ENCODE results near the gene CD22. TPM values are rescaled to one million over a fixed set of nuclear protein-coding genes. Genes with fewer than 3 reads are reported as not detected.
A peak's percentile ranks its signal among the peaks of the same experiment; 100 is the strongest.
"Not testable (repeated sequence)": the region's sequence is repeated elsewhere in the genome, so short reads cannot be mapped to it uniquely, and the experiment has no call there.

The CD22 gene
- total and polyA plus RNA-seq, 7 experiments from 2014 or later, result 0.70 to 23.9 (median 1.5) TPM

GRCh38 chr19:35285465-35285864 lies 43.5 kb upstream of the CD22 start:
- H3K36me3 Mint-ChIP-seq; H3K4me1 Mint-ChIP-seq; H3K4me1 ChIP-seq (ENCODE audit: control insufficient read depth in 2 of 2, insufficient read depth in 2 of 2, low read length in 2 of 2); ATAC-seq; H3K27ac ChIP-seq (ENCODE audit: low read depth, low read length); H3K27me3 ChIP-seq (ENCODE audit: control insufficient read depth in 2 of 2, insufficient read depth in 2 of 2, low read length in 2 of 2); H3K9me3 Mint-ChIP-seq; H3K4me3 ChIP-seq (ENCODE audit: low read length); H3K36me3 ChIP-seq (ENCODE audit: control insufficient read depth in 2 of 3, insufficient read depth in 3 of 3, low read length in 3 of 3); CTCF ChIA-PET; DNase-seq; H3K9me3 ChIP-seq (ENCODE audit: control insufficient read depth in 2 of 3, low read length in 3 of 3); H3K4me3 Mint-ChIP-seq; H3K27ac Mint-ChIP-seq; intact Hi-C loops (cut with micrococcal nuclease): not testable (repeated sequence)
- POLR2A ChIA-PET, result interaction anchor here (0.7 kb wide), 1 partner anchor 1198 kb away, joined by 5 read pairs; no protein-coding TSS in a partner anchor
- H3K27me3 Mint-ChIP-seq, result peaks cover 5 to 24% (median 18%) of the 10 kb centered on the region in 5 donors

DNA sequence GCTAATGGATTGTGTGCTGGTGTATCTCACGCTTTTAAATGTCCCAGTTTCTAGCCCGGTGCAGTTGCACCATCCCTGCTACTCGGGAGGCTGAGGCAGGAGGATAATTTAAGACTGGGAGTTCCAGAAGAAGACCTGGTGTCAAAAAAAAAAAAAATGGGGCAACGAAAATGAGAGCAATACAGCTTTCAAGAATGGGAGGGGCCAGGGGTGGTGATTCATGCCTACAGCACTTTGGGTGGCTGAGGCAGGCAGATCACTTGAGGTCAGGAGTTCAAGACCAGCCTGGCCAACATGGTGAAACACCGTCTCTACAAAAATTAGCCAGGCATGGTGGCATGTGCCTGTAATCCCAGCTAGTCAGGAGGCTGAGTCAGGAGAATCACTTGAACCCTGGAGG lies 42.9 kb upstream of the CD22 start:
- H3K27ac ChIP-seq (ENCODE audit: low read depth, low read length); H3K27ac Mint-ChIP-seq; POLR2A ChIA-PET; H3K4me3 Mint-ChIP-seq; intact Hi-C loops (cut with micrococcal nuclease); H3K27me3 ChIP-seq (ENCODE audit: control insufficient read depth in 2 of 2, insufficient read depth in 2 of 2, low read length in 2 of 2); H3K36me3 Mint-ChIP-seq; DNase-seq; CTCF ChIA-PET; H3K4me3 ChIP-seq (ENCODE audit: low read length); H3K36me3 ChIP-seq (ENCODE audit: control insufficient read depth in 2 of 3, insufficient read depth in 3 of 3, low read length in 3 of 3); H3K9me3 Mint-ChIP-seq; H3K4me1 ChIP-seq (ENCODE audit: control insufficient read depth in 2 of 2, insufficient read depth in 2 of 2, low read length in 2 of 2); H3K4me1 Mint-ChIP-seq; H3K9me3 ChIP-seq (ENCODE audit: control insufficient read depth in 2 of 3, low read length in 3 of 3); ATAC-seq: not testable (repeated sequence)
- peaks cover 5 to 23% (median 18%) of the 10 kb centered on the region in 5 donors for H3K27me3 Mint-ChIP-seq

- Mint-ChIP-seq H3K27ac (no peak overlapping the region), H3K36me3 (no peaks in the 10 kb centered on the region), H3K4me3 (no peak overlapping the region), H3K9me3 (no peaks in the 10 kb centered on the region), H3K27me3 (peaks cover 5 to 20% (median 16%) of the 10 kb centered on the region in 5 donors), H3K4me1 (no peaks in the 10 kb centered on the region)
- DNase-seq (no peak), ATAC-seq (no peak)
- CTCF ChIA-PET, result no interaction called here
- H3K9me3 ChIP-seq (ENCODE audit: control insufficient read depth in 2 of 3, low read length in 3 of 3), result no peaks in the 10 kb centered on the region
- no peaks in the 10 kb centered on the region for H3K36me3 ChIP-seq (ENCODE audit: control insufficient read depth in 2 of 3, insufficient read depth in 3 of 3, low read length in 3 of 3)
- POLR2A ChIA-PET, result interaction anchor here (0.7 kb wide), 1 partner anchor 9 kb away, joined by 3 read pairs; no protein-coding TSS in a partner anchor
- H3K27ac ChIP-seq (ENCODE audit: low read depth, low read length), result no peak overlapping the region
- no peak overlapping the region for H3K4me3 ChIP-seq (ENCODE audit: low read length)
- no peaks in the 10 kb centered on the region for H3K27me3 ChIP-seq (ENCODE audit: control insufficient read depth in 2 of 2, insufficient read depth in 2 of 2, low read length in 2 of 2)
- intact Hi-C loops (cut with micrococcal nuclease), result no loop called here
- no peaks in the 10 kb centered on the region for H3K4me1 ChIP-seq (ENCODE audit: control insufficient read depth in 2 of 2, insufficient read depth in 2 of 2, low read length in 2 of 2)
Measured at GRCh38 chr19:35287713-35288112, 41.3 kb upstream of the CD22 start.

DNA sequence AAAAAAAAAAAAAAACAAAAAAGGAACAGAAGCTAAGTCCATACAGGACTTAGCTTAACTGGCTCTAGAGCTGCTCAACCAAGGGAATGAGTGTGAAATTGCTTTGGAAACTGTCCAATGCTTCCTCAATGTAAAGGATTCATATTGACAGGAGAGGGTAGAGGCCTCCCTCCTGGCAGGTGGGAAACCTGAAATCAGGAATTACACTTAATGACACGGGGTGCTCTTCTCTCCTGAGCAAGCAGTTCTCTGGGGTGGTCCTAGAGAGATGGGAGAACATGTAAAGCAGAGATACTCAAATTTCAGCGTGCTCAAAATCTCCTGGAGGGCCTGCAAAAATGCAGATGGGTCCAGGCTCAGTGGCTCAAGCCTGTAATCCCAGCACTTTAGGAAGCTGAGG lies 40.7 kb upstream of the CD22 start:
- CTCF ChIA-PET, result no interaction called here
- H3K4me3 ChIP-seq (ENCODE audit: low read length), result no peak overlapping the region

DNA sequence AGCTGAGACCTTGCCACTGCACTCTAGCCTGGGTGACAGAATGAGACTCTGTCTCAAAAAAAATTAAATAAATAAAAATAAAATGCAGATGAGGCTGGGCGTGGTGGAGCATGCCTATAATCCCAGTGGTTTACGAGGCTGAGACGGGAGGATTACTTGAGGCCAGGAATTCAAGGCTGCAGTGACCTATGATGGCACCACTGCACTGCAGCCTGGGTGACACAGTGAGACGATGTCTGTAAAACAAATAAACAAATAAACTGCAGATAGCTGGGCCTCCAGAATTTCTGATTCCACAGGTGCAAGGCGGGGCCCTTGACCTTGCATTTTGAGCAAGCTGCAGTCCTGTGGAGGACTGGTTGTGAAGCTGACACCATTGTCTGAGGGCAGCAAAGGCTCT lies 40.1 kb upstream of the CD22 start:
- Mint-ChIP-seq H3K36me3 (no peaks in the 10 kb centered on the region), H3K4me3 (no peak overlapping the region), H3K27ac (no peak overlapping the region), H3K9me3 (no peaks in the 10 kb centered on the region), H3K4me1 (no peaks in the 10 kb centered on the region), H3K27me3 (peaks cover 0 to 13% (median 11%) of the 10 kb centered on the region in 5 donors)
- H3K27me3 ChIP-seq (ENCODE audit: control insufficient read depth in 2 of 2, insufficient read depth in 2 of 2, low read length in 2 of 2), result no peaks in the 10 kb centered on the region
- H3K27ac ChIP-seq (ENCODE audit: low read depth, low read length), result no peak overlapping the region
- H3K4me1 ChIP-seq (ENCODE audit: control insufficient read depth in 2 of 2, insufficient read depth in 2 of 2, low read length in 2 of 2), result no peaks in the 10 kb centered on the region
- intact Hi-C loops (cut with micrococcal nuclease), result no loop called here
- DNase-seq (no peak), ATAC-seq (no peak)
- CTCF ChIA-PET, result no interaction called here
- H3K36me3 ChIP-seq (ENCODE audit: control insufficient read depth in 2 of 3, insufficient read depth in 3 of 3, low read length in 3 of 3), result no peaks in the 10 kb centered on the region
- no peak overlapping the region for H3K4me3 ChIP-seq (ENCODE audit: low read length)
- POLR2A ChIA-PET, result no interaction called here
- H3K9me3 ChIP-seq (ENCODE audit: control insufficient read depth in 2 of 3, low read length in 3 of 3), result no peaks in the 10 kb centered on the region

More for the DNA sequence above, 40.7 kb upstream of the CD22 start:
- H3K36me3 ChIP-seq (ENCODE audit: control insufficient read depth in 2 of 3, insufficient read depth in 3 of 3, low read length in 3 of 3), result no peaks in the 10 kb centered on the region
- no peaks in the 10 kb centered on the region for H3K4me1 ChIP-seq (ENCODE audit: control insufficient read depth in 2 of 2, insufficient read depth in 2 of 2, low read length in 2 of 2)
- Mint-ChIP-seq H3K4me3 (no peak overlapping the region), H3K27ac (peak overlapping the region in 1 of 9 donors; percentile 16), H3K9me3 (no peaks in the 10 kb centered on the region), H3K27me3 (peaks cover 2 to 14% (median 13%) of the 10 kb centered on the region in 5 donors), H3K36me3 (no peaks in the 10 kb centered on the region), H3K4me1 (no peaks in the 10 kb centered on the region)
- no peak for DNase-seq
- intact Hi-C loops (cut with micrococcal nuclease), result no loop called here
- POLR2A ChIA-PET, result no interaction called here
- no peak for ATAC-seq
- no peak overlapping the region for H3K27ac ChIP-seq (ENCODE audit: low read depth, low read length)
- no peaks in the 10 kb centered on the region for H3K9me3 ChIP-seq (ENCODE audit: control insufficient read depth in 2 of 3, low read length in 3 of 3)
- no peaks in the 10 kb centered on the region for H3K27me3 ChIP-seq (ENCODE audit: control insufficient read depth in 2 of 2, insufficient read depth in 2 of 2, low read length in 2 of 2)

DNA sequence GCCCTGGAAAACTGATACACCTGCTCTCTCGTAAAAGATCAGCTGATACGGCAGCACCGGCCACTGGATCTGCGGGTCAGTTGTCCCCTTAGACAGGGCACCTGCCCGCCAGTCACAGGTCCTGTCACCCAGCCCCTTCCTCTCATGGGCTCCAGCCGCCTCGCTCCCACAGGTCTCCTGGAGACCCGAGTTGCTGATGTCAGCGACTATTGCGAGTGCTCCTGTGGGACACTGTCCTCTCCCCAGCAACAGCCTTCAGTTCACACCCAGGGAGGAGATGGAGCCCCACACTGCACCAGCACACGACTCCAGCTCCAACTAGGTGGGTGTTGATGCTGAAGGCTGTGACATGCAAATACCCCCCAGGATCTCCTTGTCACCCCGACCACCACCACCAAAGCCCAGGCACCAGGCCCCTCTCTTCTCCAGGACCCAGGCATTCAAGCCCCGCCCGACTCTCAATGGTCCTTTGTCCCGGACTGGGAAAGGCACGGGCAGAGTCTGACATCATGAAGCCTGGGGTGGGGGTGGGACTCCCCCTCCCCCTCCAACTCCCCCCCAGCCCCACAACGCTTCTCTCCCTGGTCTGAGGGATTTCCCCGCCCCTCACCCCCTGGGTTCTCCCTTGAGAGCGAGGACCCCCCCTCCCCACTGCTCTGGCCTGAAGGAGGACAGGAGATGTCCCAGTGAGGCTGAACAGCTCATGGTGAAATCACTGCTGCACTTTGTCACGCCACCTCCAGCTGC lies 38.4 kb upstream of the CD22 start:
- POLR2A ChIA-PET, result interaction anchor here (1.1 kb wide), 1 partner anchor 13 kb away, joined by 3 read pairs; no protein-coding TSS in a partner anchor
- DNase-seq (no peak), ATAC-seq (no peak)
- intact Hi-C loops (cut with micrococcal nuclease), result no loop called here
- H3K4me3 Mint-ChIP-seq, result no peak overlapping the region
- Histone ChIP-seq H3K36me3 (ENCODE audit: control insufficient read depth in 2 of 3, insufficient read depth in 3 of 3, low read length in 3 of 3) (no peaks in the 10 kb centered on the region), H3K4me3 (ENCODE audit: low read length) (no peak overlapping the region), H3K27me3 (ENCODE audit: control insufficient read depth in 2 of 2, insufficient read depth in 2 of 2, low read length in 2 of 2) (no peaks in the 10 kb centered on the region), H3K4me1 (ENCODE audit: control insufficient read depth in 2 of 2, insufficient read depth in 2 of 2, low read length in 2 of 2) (peaks cover 0 to 4% of the 10 kb centered on the region in 2 donors), H3K9me3 (ENCODE audit: control insufficient read depth in 2 of 3, low read length in 3 of 3) (no peaks in the 10 kb centered on the region), H3K27ac (ENCODE audit: low read depth, low read length) (no peak overlapping the region)
- peaks cover 0 to 4% (median under 1%) of the 10 kb centered on the region in 7 donors for H3K4me1 Mint-ChIP-seq
- CTCF ChIA-PET, result interaction anchor here (0.6 kb wide), 1 partner anchor 50 kb away, joined by 3 read pairs; no protein-coding TSS in a partner anchor
- no peaks in the 10 kb centered on the region for H3K9me3 Mint-ChIP-seq
- peaks cover 0 to 5% (median 0%) of the 10 kb centered on the region in 5 donors for H3K27me3 Mint-ChIP-seq
- H3K27ac Mint-ChIP-seq, result no peak overlapping the region
- H3K36me3 Mint-ChIP-seq, result no peaks in the 10 kb centered on the region

DNA sequence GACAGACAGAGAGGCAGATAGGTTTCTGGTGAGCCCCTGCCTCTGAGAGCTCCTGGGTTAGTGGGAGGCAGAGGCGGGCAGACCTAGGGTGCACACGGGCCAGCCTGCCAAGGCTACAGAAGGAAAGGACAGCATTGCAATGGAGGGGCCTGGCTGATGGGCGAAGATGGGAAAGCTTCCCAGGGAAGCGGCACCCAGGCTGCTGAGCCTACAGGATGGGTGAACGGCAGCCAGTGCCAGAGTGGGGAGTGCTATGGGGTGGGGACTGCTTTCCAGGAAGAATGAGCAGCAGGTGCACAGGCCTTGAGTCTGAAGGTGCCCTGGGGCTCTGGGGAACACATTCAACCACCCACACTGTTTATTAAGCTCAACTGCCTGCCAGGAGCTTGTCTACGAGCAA lies 37.7 kb upstream of the CD22 start:
- Histone ChIP-seq H3K9me3 (ENCODE audit: control insufficient read depth in 2 of 3, low read length in 3 of 3) (no peaks in the 10 kb centered on the region), H3K36me3 (ENCODE audit: control insufficient read depth in 2 of 3, insufficient read depth in 3 of 3, low read length in 3 of 3) (no peaks in the 10 kb centered on the region), H3K27ac (ENCODE audit: low read depth, low read length) (no peak overlapping the region), H3K4me3 (ENCODE audit: low read length) (no peak overlapping the region), H3K27me3 (ENCODE audit: control insufficient read depth in 2 of 2, insufficient read depth in 2 of 2, low read length in 2 of 2) (no peaks in the 10 kb centered on the region), H3K4me1 (ENCODE audit: control insufficient read depth in 2 of 2, insufficient read depth in 2 of 2, low read length in 2 of 2) (peaks cover 0 to 11% of the 10 kb centered on the region in 2 donors)
- ATAC-seq (no peak), DNase-seq (no peak)
- intact Hi-C loops (cut with micrococcal nuclease), result no loop called here
- Mint-ChIP-seq H3K27me3 (peaks cover 0 to 5% (median 0%) of the 10 kb centered on the region in 5 donors), H3K9me3 (no peaks in the 10 kb centered on the region), H3K4me3 (no peak overlapping the region), H3K4me1 (peaks cover 0 to 11% (median 2%) of the 10 kb centered on the region in 7 donors), H3K36me3 (no peaks in the 10 kb centered on the region), H3K27ac (no peak overlapping the region)
- ChIA-PET CTCF (no interaction called here), POLR2A (no interaction called here)

Measured in naive thymus-derived CD4-positive, alpha-beta T cell (primary cell).